Body of pancreas (tissue), 4 donors: ENCODE results near the gene CD52.

Experiments
- POLR2A ChIP-seq, 3 donors: fragments of 450-650 bp; IDR thresholded peaks; one replicate each; pipeline ENCODE4 v1.6.1; 2016; ENCODE audit warnings: antibody characterized with exemption in 3 of 3, mild to moderate bottlenecking in 2 of 3
- TF ChIP-seq, protein P1 (sequence below), 7 experiments: fragments of 450-650 bp in 4 of 7; fragments of 200-600 bp in 3 of 7; sonication (generic) in 3 of 7; IDR thresholded peaks; one replicate each; pipeline ENCODE4 v1.5.1; 2016 to 2019; ENCODE audit warnings: antibody characterized with exemption in 7 of 7

DNA sequence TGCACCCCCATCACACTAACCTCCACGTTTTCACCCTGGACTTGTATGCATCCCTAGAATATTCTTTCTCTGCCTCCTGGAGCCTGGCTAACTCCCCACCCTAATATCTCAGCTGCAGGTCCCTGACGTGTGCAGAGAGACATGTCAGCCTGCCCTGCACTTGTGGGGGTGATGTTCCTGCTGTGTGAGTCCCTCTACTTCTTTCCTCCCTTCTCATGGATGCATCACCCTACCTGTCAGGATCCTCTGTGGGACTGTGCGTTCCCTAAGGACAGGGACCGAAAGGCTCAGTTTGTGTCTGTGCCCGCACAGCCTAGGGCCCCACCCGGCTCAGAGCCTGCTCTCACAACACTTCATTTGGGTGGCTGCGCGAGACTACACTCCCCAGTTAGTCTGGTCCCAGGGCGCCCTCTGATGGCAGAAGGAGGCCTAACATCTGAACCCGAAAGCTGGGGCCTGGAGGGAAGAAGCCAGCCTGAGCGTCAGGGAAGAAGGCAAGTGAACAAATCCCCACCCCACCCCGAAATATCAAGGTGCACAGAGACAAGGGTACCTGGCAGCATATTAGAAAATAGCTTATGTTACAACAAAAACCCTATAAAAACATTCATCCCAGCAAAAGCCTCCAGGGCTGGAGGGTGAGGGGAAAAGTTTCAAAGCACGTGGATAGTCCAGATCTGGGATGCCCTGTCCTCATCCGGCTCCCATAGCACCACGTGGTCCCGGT lies 3.7 kb downstream of the CD52 start:
- TF ChIP-seq, protein P1, sequence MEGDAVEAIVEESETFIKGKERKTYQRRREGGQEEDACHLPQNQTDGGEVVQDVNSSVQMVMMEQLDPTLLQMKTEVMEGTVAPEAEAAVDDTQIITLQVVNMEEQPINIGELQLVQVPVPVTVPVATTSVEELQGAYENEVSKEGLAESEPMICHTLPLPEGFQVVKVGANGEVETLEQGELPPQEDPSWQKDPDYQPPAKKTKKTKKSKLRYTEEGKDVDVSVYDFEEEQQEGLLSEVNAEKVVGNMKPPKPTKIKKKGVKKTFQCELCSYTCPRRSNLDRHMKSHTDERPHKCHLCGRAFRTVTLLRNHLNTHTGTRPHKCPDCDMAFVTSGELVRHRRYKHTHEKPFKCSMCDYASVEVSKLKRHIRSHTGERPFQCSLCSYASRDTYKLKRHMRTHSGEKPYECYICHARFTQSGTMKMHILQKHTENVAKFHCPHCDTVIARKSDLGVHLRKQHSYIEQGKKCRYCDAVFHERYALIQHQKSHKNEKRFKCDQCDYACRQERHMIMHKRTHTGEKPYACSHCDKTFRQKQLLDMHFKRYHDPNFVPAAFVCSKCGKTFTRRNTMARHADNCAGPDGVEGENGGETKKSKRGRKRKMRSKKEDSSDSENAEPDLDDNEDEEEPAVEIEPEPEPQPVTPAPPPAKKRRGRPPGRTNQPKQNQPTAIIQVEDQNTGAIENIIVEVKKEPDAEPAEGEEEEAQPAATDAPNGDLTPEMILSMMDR (IDR thresholded peaks at IDR 0.05), result peak; percentile 72 to 96 (median 91)
- TF ChIP-seq POLR2A (IDR thresholded peaks at IDR 0.05), result no peak
